NCI-H345 treated with DMSO at 0.1 percent for 48 hours (cell line): ENCODE results near the gene WDR54.
"Not testable (repeated sequence)": the region's sequence is repeated elsewhere in the genome, so short reads cannot be mapped to it uniquely, and the experiment has no call there.

ENCODE experiments used
- DNase-seq: peaks from one replicate; lab custom pipeline; 2025; ENCODE audit not compliant: unreplicated experiment; lab: John Stamatoyannopoulos, UW

Gene WDR54

GRCh38 chr2:74406035-74406434 lies 15.5 kb upstream of the WDR54 start:
- no peak for DNase-seq

- no peak for DNase-seq
Observed at GRCh38 chr2:74407682-74408081, 13.8 kb upstream of the WDR54 start.

GRCh38 chr2:74413001-74413698 lies 8.4 kb upstream of the WDR54 start:
- DNase-seq, result no peak

- DNase-seq, result peak; percentile 36
Observed at GRCh38 chr2:74414441-74414840, 7.1 kb upstream of the WDR54 start.

GRCh38 chr2:74414881-74415761 lies 6.4 kb upstream of the WDR54 start:
- no peak for DNase-seq

GRCh38 chr2:74415762-74416395 lies 5.7 kb upstream of the WDR54 start:
- DNase-seq, result no peak

- DNase-seq, result no peak
Observed at GRCh38 chr2:74416778-74417177, 4.8 kb upstream of the WDR54 start.

GRCh38 chr2:74417197-74417596 lies 4.3 kb upstream of the WDR54 start:
- DNase-seq, result no peak

- DNase-seq, result no peak
Observed at GRCh38 chr2:74417763-74418162, 3.8 kb upstream of the WDR54 start.

GRCh38 chr2:74418312-74418711 lies 3.2 kb upstream of the WDR54 start:
- DNase-seq, result no peak

GRCh38 chr2:74419345-74419744 lies 2.2 kb upstream of the WDR54 start:
- no peak for DNase-seq

- DNase-seq, result no peak
Observed at GRCh38 chr2:74420006-74420405, 1.5 kb upstream of the WDR54 start.

GRCh38 chr2:74420443-74421103 lies 957 bp upstream of the WDR54 start:
- DNase-seq, result not testable (repeated sequence)

GRCh38 chr2:74423231-74424095 lies 1.9 kb downstream of the WDR54 start:
- DNase-seq, result no peak

- no peak for DNase-seq
Observed at GRCh38 chr2:74424139-74424992, 2.8 kb downstream of the WDR54 start.

- no peak for DNase-seq
Observed at GRCh38 chr2:74424995-74425406, 3.5 kb downstream of the WDR54 start.

GRCh38 chr2:74425523-74425922 lies 4.0 kb downstream of the WDR54 start:
- DNase-seq, result no peak

GRCh38 chr2:74426181-74426758 lies 4.7 kb downstream of the WDR54 start:
- DNase-seq, result no peak

- DNase-seq, result no peak
Observed at GRCh38 chr2:74427551-74427950, 6.0 kb downstream of the WDR54 start.
